ENCODE measurements around the gene PRR22. TPM values are rescaled to one million over a fixed set of nuclear protein-coding genes. Genes with fewer than 3 reads are reported as not detected.

Gene PRR22
- total and polyA plus RNA-seq, 2 donors (not counting 1 experiment from before 2014, with no cell fraction given) = 3.4 to 5.6 TPM

DNA sequence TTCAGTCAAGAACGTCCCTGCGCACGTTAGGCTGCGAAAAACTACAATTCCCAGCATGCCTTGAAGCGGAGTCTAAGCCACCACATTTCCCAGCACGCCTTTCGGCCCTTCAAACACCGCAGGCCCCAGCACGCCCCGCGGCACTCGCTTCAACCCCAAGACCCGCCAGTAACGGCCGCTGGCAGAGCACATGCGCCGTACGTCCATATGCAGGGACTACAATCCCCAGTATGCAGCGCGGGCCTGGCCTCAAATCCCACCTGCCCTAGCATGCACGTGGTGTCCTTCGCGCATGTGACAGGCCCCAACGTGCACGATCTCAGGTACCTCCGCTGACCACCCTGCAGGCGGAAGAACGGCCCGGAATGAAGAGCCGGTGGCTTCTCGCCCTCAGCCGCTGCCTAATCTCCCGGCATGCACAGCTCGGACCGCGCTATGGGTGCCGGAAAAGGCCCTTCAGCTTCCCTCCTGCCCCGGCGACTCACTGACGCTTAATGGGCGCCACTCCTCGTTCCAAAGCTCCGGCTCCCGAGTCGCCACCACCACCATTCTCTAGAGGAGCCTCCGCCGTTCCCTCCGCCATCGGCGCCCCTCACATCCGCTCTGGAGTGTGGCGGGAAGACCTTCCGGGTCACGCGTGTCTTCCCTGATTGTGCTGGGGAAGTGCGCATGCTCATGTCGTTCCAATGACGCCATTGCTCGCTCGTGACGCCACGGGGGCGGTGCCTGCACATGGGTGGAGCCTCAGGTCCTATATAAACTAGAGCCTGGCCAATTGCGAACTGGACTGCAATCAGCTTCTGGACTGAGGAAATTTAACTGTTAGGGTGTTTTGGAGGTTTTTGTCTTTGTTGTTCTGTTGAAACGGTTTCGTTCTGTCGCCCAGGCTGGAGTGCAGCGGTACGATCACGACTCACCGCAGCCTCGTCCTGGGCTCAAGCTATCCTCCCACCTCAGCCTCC, 6.3 kb upstream of the PRR22 start, which contains the start of gene DUS3L:
TSS of gene DUS3L (minus strand) at position 605 of the 962 bp plus-strand sequence. CDS start at position 583, 22 bp downstream.
- peak; percentile 97 for DNase-seq
- WGBS (ENCODE audit: insufficient coverage) = under 1% methylated on average over 64 of the region's 72 CpGs
- H3K27me3 ChIP-seq (replicated peaks in 1 of 4; ENCODE audit: control extremely low read depth in 1 of 4, control insufficient read depth in 3 of 4, insufficient read depth in 4 of 4, low read length in 3 of 4) = peaks cover 0 to 6% (median 0%) of the 10 kb centered on the region in 4 experiments
- H3K4me1 Mint-ChIP-seq = peaks cover 10% of the 10 kb centered on the region
- intact Hi-C loops (cut with micrococcal nuclease) = loop anchor here (1.0 to 2.0 kb wide), 6 partner anchors 13 to 168 kb away; partner anchors contain the start of genes MICOS13, RPL36, SAFB and SAFB2
- peak; percentile 92 for ATAC-seq (ENCODE audit: low read depth)
- H4K20me1 ChIP-seq (ENCODE audit: control insufficient read depth, insufficient read depth, low read length, poor library complexity, severe bottlenecking) = peaks cover 28% of the 10 kb centered on the region
- ChIA-PET POLR2A (interaction anchor here (0.5 to 1.4 kb wide), 3 partner anchors 18 to 113 kb away, joined by 3 to 5 read pairs (median 3); no protein-coding TSS in a partner anchor), CTCF (interaction anchor here (2.5 kb wide), 1 partner anchor 13 kb away, joined by 16 read pairs; no protein-coding TSS in a partner anchor)
- peak within 1 kb of the TSS; percentile 100 for H3K27ac Mint-ChIP-seq
- H3K9me3 ChIP-seq (ENCODE audit: control extremely low read depth in 1 of 3, control insufficient read depth in 2 of 3, insufficient read depth in 1 of 3, low read length in 2 of 3) = peaks cover 0 to 20% (median 3%) of the 10 kb centered on the region in 3 donors
- no peak for TF ChIP-seq EZH2 (IDR thresholded peaks at IDR 0.05; ENCODE audit: borderline replicate concordance, insufficient read depth, low read depth, low read length, poor library complexity, severe bottlenecking)
- TF ChIP-seq, protein P1, sequence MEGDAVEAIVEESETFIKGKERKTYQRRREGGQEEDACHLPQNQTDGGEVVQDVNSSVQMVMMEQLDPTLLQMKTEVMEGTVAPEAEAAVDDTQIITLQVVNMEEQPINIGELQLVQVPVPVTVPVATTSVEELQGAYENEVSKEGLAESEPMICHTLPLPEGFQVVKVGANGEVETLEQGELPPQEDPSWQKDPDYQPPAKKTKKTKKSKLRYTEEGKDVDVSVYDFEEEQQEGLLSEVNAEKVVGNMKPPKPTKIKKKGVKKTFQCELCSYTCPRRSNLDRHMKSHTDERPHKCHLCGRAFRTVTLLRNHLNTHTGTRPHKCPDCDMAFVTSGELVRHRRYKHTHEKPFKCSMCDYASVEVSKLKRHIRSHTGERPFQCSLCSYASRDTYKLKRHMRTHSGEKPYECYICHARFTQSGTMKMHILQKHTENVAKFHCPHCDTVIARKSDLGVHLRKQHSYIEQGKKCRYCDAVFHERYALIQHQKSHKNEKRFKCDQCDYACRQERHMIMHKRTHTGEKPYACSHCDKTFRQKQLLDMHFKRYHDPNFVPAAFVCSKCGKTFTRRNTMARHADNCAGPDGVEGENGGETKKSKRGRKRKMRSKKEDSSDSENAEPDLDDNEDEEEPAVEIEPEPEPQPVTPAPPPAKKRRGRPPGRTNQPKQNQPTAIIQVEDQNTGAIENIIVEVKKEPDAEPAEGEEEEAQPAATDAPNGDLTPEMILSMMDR (IDR thresholded peaks at IDR 0.05) = no peak
- no peaks in the 10 kb centered on the region for H3K9me3 Mint-ChIP-seq (ENCODE audit: insufficient read depth)
- H2AFZ ChIP-seq (ENCODE audit: insufficient read depth, low read depth, low read length, poor library complexity, severe bottlenecking) = peak within 1 kb of the TSS; percentile 62
- H3K9ac ChIP-seq (ENCODE audit: low read length) = peak within 1 kb of the TSS; percentile 77
- peaks cover 0 to 38% of the 10 kb centered on the region in 2 experiments for H3K36me3 ChIP-seq (replicated peaks in 1 of 2; ENCODE audit: control extremely low read depth in 1 of 2, control insufficient read depth in 1 of 2, extremely low read depth in 1 of 2, insufficient read depth in 2 of 2, low read length in 1 of 2)
- H3K4me3 ChIP-seq (ENCODE audit: control extremely low read depth in 1 of 5, extremely low read depth in 1 of 5, insufficient read depth in 1 of 5, low read depth in 2 of 5, low read length in 4 of 5) = peak within 1 kb of the TSS; percentile 67 to 91 (median 87)
- H3K4me3 Mint-ChIP-seq = peak within 1 kb of the TSS; percentile 98
- peak within 1 kb of the TSS; percentile 72 for H3K4me2 ChIP-seq (replicated peaks; ENCODE audit: low read depth, low read length, poor library complexity, severe bottlenecking)
- H3K79me2 ChIP-seq (ENCODE audit: control insufficient read depth, insufficient read depth, low read length) = peaks cover 7% of the 10 kb centered on the region
- H3K4me1 ChIP-seq (ENCODE audit: control insufficient read depth in 2 of 2, insufficient read depth in 2 of 2, low read length in 2 of 2) = peaks cover 5 to 16% of the 10 kb centered on the region in 2 donors
- H3K27me3 Mint-ChIP-seq = no peaks in the 10 kb centered on the region
- peak within 1 kb of the TSS; percentile 97 to 98 for H3K27ac ChIP-seq (ENCODE audit: low read length in 2 of 2)
